HG02885 (cell line): ENCODE data around the gene SPTA1.
"Not testable (repeated sequence)": the region's sequence is repeated elsewhere in the genome, so short reads cannot be mapped to it uniquely, and the experiment has no call there.

Experiments
- ATAC-seq: cut with Tn5 transposase; IDR thresholded peaks from one replicate; pipeline ENCODE4 v1.9.1; 2021; ENCODE audit warnings: mild to moderate bottlenecking; ENCODE audit not compliant: unreplicated experiment, poor library complexity

Gene SPTA1

GRCh38 chr1:158686111-158687009, at the start of gene SPTA1:
SPTA1 (minus strand) TSS chr1:158686715; CDS start chr1:158686517, 198 bp downstream.
- no peak for ATAC-seq

GRCh38 chr1:158735848-158736247, 49.3 kb upstream of the SPTA1 start:
- no peak for ATAC-seq

- no peak for ATAC-seq
Measured at GRCh38 chr1:158732524-158732923, 46.0 kb upstream of the SPTA1 start.

DNA sequence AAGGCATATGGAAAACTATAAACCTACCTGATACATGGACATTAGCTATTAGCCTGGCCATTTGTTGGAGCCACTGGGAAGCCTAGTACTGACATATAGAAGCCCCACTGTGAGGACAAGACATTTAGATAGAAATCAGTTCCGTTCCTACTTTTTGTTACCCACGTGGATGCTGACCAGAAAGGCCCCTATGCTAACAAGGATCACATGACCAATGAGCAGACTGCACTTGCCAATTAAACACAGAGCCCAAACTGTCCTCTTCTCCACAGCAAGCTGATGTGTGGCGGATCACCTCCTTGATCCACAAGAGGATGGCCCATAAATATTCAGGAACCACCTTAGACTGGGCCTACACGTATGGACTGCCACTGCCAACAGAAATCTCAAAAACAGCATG, 45.2 kb upstream of the SPTA1 start:
- ATAC-seq, result no peak

DNA sequence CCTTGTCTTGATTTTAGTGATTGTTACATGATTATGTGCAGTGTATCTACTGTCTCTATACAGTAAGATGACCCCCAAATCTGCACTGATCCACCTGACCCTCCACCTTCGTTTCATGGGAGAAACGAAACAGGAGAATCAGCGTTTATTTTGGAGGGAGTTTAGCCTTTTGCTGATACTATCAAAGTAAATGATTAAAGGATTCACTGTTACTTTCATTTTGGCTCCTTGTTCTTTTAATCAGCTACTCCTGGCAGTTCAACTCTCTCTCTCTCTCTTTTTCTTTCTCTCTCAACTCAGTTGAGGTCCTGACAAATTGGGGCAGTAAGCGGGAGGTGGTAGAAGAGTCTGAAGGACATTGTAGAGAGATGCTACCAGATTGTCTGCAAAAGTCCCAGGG, 43.9 kb upstream of the SPTA1 start:
- ATAC-seq, result no peak

DNA sequence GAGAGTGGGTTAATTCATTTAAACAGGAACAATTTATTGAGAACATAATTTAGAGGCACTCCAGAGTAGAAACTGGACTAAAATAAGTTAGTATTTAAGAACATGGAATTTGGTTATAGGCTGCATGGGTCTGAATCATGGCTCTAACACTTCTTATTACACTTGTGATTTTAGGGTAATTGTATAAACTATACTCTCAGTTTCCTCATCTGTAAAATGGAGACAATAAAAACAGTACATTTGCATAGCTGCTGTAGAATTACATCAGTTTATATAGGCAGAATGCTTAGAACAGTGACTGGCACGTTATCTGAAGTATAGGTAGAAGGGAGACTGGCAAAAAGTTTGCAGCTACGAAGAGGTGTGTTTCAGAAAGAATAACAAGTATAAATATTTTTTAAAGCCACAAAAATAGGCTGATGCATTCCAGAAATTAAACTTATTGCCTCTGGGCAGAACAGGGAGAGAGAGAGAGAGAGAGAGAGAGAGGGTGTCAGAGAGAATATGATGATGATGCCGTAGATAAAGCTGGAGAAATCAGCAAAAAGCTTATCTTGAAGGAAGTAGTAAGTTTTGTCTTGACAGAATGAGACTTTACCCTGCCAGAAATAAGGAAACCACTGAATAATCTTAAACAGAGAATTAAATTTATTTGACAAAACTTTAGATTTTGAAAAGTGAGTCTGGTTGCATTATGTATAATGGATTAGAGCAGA, 42.2 kb upstream of the SPTA1 start:
- no peak for ATAC-seq

GRCh38 chr1:158724442-158724841, 37.9 kb upstream of the SPTA1 start:
- no peak for ATAC-seq

DNA sequence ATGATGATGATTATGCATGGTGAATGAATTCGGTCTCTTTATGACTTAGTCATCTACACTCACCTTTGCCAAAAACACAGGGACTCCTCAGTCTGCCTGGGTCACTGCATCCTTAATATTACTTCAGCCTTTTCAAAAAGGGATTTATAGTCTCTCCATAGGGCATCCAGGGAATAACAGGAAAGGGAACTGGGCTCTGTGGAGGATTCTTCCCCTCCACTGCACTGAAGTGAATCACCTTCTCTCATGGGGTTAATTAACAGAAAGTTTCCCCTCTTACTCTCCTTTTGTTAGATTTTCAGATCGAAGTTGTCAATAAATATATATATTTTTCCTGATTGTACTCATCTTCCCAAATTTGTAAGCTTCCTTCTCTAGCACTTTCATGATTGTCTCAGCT, 34.1 kb upstream of the SPTA1 start, which contains the start of gene OR6K3:
Gene OR6K3, minus strand, starts transcription at position 101 of the 400 bp plus-strand sequence. CDS start 2,605 bp downstream, outside the sequence.
- no peak for ATAC-seq

DNA sequence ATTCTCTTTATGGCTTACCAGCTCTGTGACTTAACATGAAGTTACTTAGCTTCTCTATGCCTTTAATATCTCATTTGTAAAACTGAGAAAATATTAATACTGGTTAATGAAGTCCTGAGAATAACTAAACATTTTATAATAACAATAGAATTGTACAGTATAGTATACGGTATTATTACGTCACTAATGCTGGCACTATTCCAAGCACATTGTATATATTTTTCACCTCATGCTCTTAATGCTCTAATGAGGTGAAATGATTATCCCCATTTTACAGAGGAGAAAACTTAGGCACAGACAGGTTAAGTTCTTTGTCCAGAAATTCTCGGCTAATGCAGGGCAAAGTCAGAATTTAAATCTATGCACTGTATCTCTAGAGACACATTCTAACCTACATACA, 33.1 kb upstream of the SPTA1 start:
- ATAC-seq, result no peak

- no peak for ATAC-seq
Measured at GRCh38 chr1:158717344-158717743, 30.8 kb upstream of the SPTA1 start.

- ATAC-seq, result no peak
Measured at GRCh38 chr1:158716335-158716734, 29.8 kb upstream of the SPTA1 start.

GRCh38 chr1:158714754-158715153, 28.2 kb upstream of the SPTA1 start:
- no peak for ATAC-seq

DNA sequence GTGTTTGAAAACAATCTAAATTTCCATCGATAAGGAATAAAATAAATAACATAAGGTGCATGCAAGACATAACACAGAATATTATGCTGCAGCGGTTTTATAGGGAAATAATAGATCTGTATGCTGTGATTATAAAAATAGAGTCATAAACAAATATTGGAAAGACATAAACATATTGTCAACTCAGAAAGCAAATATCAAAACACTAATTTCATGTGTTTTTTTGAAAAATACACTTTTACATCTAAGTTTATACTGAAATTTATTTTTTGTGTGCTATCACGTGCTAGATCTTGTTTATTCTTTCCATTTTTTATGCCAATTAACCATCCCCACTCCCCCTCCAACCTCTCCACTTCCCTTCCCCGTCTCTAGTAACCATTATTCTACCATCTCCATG, 24.6 kb upstream of the SPTA1 start:
- no peak for ATAC-seq

DNA sequence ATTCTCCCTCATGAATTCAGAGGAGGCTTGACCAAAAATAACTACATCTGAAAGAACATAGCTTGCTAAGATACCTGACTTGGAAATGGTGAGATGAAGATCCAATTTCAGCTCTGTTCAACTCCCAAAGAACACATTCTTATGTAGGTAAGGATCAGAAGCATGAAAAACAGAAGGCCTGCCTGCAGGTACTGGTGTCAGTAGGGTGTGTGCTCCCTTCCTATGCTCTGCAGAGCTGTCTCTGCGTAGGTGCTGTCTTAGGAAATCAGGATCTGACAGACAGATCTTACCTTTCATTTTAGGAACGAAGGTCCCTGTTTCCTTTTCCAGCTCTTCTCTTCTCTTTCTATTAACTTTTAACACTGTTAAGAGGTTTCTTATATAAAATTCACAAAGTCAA, 19.6 kb upstream of the SPTA1 start:
- ATAC-seq, result no peak

GRCh38 chr1:158700552-158700951, 14.0 kb upstream of the SPTA1 start, which contains the start of gene OR6K2:
OR6K2 (minus strand) TSS chr1:158700652; CDS start chr1:158700652, 0 bp downstream.
- ATAC-seq, result no peak

- no peak for ATAC-seq
Measured at GRCh38 chr1:158694596-158694995, 8.1 kb upstream of the SPTA1 start.

- no peak for ATAC-seq
Measured at GRCh38 chr1:158692356-158692755, 5.8 kb upstream of the SPTA1 start.

GRCh38 chr1:158691907-158692306, 5.4 kb upstream of the SPTA1 start:
- no peak for ATAC-seq

DNA sequence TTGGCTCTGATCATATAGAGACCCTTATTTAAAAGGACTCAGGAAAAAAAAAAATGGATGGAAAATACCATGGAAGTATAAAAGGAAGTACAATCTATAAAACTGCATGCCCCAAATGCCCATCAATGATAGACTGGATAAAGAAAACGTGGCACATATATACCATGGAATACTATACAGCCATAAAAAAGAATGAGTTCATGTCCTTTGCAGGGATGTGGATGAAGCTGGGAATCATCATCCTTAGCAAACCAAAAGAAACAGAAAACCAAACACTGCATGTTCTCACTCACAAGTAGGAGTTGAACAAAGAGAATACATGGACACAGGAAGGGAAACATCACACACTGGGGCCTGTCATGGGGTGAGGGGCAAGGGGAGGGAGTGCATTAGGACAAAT, 4.6 kb upstream of the SPTA1 start:
- ATAC-seq, result not testable (repeated sequence)

DNA sequence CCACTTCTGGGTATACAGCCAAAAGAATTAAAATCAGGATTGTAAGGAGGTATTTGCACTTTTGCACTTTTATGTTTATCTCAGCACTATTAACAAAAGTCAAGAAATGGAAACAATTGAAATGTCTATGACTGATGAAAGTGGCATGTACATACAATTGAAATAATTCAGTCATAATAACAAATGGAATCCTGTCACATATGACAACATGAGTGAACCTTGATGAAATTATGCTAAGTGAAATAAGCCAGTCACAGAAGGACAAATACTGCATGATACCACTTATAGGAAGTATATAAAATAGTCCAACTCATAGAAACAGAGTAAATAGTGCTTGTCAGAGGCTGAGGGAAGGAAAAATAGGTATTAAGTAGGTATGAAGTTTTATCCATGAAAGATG, 3.4 kb upstream of the SPTA1 start:
- ATAC-seq, result no peak

- ATAC-seq, result no peak
Measured at GRCh38 chr1:158689110-158689509, 2.6 kb upstream of the SPTA1 start.
